GM12875 (cell line): ENCODE measurements around the gene MYO15A.

Experiments
- H3K4me3 ChIP-seq: one replicate; pipeline ENCODE4 v1.5.1; 2011; ENCODE audit warnings: low read depth, low read length, control low read depth
- TF ChIP-seq, protein P1 (sequence below): IDR thresholded peaks from 2 replicates; pipeline ENCODE4 v1.5.1; 2011; ENCODE audit warnings: low read depth, mild to moderate bottlenecking, control low read depth, inconsistent platforms, low read length, moderate library complexity, borderline replicate concordance; ENCODE audit not compliant: insufficient read depth

Gene MYO15A

DNA sequence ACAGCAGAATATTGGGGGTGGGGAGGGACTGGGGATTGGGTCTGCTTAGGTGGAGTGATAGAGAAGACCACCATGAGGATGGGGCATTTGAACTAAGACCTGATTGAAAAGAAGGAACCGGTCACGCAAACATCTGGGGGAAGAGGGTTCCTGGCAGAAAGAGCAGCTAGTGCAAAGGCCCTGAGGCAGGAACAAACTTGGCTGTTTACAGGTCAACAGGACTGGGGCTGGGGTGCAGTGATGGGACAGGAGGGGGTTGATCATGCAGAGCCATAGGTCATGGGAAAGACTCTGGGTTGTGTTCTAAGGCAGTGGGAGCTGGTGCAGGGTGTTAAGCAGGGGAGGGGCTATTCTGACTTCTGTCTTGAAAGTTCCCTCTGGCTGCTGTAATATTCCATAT lies 18.9 kb upstream of the MYO15A start:
- TF ChIP-seq, protein P1, sequence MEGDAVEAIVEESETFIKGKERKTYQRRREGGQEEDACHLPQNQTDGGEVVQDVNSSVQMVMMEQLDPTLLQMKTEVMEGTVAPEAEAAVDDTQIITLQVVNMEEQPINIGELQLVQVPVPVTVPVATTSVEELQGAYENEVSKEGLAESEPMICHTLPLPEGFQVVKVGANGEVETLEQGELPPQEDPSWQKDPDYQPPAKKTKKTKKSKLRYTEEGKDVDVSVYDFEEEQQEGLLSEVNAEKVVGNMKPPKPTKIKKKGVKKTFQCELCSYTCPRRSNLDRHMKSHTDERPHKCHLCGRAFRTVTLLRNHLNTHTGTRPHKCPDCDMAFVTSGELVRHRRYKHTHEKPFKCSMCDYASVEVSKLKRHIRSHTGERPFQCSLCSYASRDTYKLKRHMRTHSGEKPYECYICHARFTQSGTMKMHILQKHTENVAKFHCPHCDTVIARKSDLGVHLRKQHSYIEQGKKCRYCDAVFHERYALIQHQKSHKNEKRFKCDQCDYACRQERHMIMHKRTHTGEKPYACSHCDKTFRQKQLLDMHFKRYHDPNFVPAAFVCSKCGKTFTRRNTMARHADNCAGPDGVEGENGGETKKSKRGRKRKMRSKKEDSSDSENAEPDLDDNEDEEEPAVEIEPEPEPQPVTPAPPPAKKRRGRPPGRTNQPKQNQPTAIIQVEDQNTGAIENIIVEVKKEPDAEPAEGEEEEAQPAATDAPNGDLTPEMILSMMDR: no peak
- H3K4me3 ChIP-seq: no peak overlapping the region

DNA sequence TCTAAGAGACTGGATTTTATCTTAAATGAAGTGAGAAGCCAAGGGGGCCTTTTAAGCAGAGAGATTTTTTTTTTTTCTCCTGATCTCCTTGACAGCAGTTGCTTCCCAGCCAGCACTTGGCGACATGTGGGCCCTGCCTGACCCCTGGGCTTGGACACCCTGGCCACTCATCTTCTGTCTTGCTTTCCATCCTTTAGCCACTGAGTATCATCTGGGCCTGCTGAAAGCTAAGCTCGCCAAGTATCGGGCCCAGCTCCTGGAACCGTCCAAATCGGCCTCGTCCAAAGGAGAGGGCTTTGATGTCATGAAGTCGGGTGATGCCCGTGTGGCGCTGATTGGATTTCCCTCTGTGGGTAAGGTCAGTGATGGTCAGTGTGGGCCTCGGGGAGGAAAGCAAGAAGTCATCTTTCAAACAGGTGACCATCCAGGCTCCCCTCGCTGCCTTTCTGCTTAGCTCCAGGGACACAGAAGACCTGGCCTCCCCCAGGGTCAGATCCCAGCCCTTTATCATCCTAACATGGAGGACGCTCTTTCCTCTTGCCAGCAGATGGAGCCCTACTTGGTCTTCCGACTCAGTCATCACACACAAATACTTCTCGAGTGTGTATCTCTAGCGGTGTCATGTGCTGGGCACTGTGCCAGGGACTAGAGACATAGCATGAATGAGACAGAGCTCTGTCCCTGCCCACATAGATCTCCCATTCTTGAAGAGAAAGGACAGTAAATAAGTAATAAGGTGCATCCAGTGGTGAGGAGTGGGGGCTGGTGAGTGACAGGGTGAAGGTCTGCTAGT lies 14.7 kb upstream of the MYO15A start:
- TF ChIP-seq, protein P1: peak; percentile 18; the same call in 1 of the 2 replicates
- no peak overlapping the region for H3K4me3 ChIP-seq

DNA sequence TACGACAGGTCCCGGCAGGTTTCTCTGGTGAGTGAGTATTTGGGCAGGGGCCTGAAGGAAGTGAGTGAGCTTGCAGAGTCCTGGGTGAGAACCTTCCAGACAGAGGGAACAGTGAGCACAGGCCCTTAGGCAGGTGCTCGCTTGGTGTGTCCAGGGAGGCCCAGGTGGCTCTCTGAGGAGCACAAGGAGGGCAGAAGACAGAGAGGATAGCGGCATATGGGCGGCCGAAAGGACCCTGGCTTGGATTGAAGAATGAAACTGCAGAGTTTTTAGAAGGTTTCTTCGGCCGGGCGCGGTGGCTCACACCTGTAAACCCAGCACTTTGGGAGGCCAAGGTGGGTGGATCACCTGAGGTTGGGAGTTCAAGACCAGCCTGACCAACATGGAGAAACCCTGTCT lies 14.1 kb upstream of the MYO15A start:
- no peak overlapping the region for H3K4me3 ChIP-seq
- TF ChIP-seq, protein P1: no peak

DNA sequence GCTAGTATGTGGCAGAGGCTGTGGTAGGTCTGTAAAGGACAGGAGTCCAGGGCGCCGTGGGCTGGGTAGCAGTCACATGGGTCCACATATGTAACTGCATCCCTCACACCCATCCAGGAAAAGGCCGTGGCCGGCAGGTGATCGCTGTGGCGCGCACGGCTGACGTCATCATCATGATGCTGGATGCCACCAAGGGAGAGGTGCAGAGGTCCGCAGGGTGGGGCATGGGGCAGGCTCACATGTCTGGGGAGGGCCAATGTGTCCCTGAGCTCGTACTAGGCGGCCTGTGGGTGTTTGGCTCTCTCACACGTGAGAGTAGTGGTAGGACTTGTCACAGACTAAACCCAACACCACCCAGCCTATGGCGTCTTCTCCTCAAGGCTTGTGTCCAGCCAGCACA lies 9.0 kb upstream of the MYO15A start:
- TF ChIP-seq, protein P1: no peak
- H3K4me3 ChIP-seq: no peak overlapping the region

DNA sequence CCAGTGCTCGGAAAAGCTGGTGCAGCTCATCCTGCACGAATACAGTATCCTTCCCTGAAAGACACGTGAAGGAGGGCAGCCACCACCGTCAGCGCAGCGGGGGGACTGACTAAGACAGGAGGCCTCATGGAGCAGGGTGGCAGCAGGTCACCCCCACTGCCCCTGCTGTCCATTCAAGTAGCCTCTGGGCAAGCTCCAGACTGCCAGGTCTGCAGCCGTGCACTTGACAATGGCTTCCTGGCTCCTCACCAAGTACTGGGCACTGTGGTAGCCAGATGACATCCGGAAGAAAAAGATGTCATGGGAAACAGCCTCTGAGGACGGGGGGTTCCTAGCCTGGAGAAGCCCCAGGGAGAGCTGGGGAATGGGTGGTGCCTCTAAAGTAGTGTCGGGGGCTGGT lies 7.9 kb upstream of the MYO15A start:
- H3K4me3 ChIP-seq: no peak overlapping the region
- TF ChIP-seq, protein P1: no peak

DNA sequence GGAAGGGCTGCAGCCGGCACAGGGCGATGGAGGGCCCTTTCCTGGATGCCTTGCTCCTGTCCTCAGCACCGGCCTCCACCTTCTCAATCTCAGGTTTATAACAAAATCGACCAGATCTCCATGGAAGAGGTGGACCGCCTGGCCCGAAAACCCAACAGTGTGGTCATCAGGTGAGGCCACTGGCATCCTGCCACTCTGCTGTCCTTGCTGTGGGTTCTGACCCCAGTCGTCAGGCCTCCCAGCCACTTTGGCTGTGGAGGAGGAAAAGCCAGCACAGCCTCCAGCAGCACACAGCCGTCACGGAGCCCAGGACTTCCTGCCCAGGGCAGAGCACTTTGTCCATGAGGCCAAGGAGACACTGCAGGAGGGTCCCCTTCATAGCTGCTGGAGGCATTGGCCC lies 6.7 kb upstream of the MYO15A start:
- no peak overlapping the region for H3K4me3 ChIP-seq
- TF ChIP-seq, protein P1: no peak

DNA sequence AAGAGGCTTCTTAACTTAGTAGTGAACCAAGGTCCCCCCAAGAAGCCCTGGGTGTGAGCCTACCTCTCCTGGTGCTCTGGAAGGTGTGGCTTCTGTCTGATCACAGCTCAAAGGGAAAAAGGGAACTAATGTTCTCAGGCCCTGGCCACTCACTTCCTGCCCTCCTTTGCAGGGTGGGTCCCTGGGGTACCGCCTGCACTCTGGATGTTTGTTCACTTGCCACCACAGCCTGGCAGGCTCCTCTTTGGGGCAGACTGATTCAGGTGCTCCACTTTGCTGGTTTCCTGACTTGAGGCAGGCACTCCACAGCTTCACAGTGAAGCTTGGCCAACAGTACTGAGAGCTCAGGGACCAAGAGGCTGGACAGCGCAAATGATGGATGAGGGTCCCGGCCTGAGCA lies 5.9 kb upstream of the MYO15A start:
- TF ChIP-seq, protein P1: no peak
- no peak overlapping the region for H3K4me3 ChIP-seq
